HCT116 (cell line): ENCODE measurements around the gene RNF175. TPM values are rescaled to one million over a fixed set of nuclear protein-coding genes. Genes with fewer than 3 reads are reported as not detected.

Source experiments
- ATAC-seq: fragments of 200-7000 bp; cut with Tn5 transposase; 2 replicates; pipeline ENCODE4 v1.9.1; 2020; ENCODE audit warnings: mild to moderate bottlenecking, moderate library complexity
- BruUV-seq: library from RNA; stranded (reverse); fragments of 400-500 nt; replicated peaks from 2 replicates; lab custom pipeline; 2021; lab: Mats Ljungman, UMichigan
- CTCF ChIA-PET: fragments of 300-600 bp; sonication (Branson Sonifier 250); formaldehyde crosslinking; loops from one replicate; lab custom pipeline; 2021; ENCODE audit warnings: antibody characterized with exemption; lab: Charles Lee
- POLR2A ChIA-PET: fragments of 300-600, 350-600 bp; sonication (Branson Sonifier 250); formaldehyde crosslinking; loops from one replicate; lab custom pipeline; 2021; ENCODE audit warnings: antibody characterized with exemption; lab: Charles Lee
- RAD21 ChIA-PET, 2 experiments: fragments of 300-600 bp; sonication (Branson Sonifier 250); formaldehyde crosslinking; loops; one replicate each; lab custom pipeline; 2023; ENCODE audit warnings: low total read pairs in 2 of 2; ENCODE audit not compliant: uncharacterized antibody in 2 of 2, unreplicated experiment in 2 of 2, low non-redundant PET in 1 of 2; lab: Charles Lee
- DNase-seq: peaks from one replicate; pipeline ENCODE4 v3.0.0-alpha.2; 2010; ENCODE audit warnings: low read depth, low spot score
- H2AFZ ChIP-seq: fragments of 200-600 bp; shearing (Covaris generic), sonication (generic); 2 replicates; pipeline ENCODE4 v1.6.1; 2017; ENCODE audit warnings: low read depth, mixed run types, mixed read lengths, antibody characterized with exemption, low read length; ENCODE audit not compliant: poor library complexity, severe bottlenecking
- H3K27ac ChIP-seq: 2 replicates; pipeline ENCODE4 v1.5.1; 2012; ENCODE audit warnings: low read depth, low read length
- H3K27me3 ChIP-seq: fragments of 200-600 bp; sonication (generic); 2 replicates; pipeline ENCODE4 v1.6.1; 2016; ENCODE audit warnings: mixed run types, low read length, mixed read lengths; ENCODE audit not compliant: insufficient read depth
- H3K36me3 ChIP-seq, 2 experiments: fragments of 200-500 bp in 1 of 2; fragments of 200-600 bp in 1 of 2; sonication (Bioruptor generic) in 1 of 2; sonication (generic) in 1 of 2; 2 replicates each; pipeline versions ENCODE4 v1.5.1 to v1.6.1; 2014 to 2016; ENCODE audit warnings: low read length in 2 of 2, inconsistent platforms in 1 of 2, mixed read lengths in 1 of 2, mixed run types in 1 of 2; ENCODE audit not compliant: insufficient read depth in 2 of 2, control insufficient read depth in 1 of 2
- H3K4me1 ChIP-seq, 2 experiments: fragments of 200-600 bp in 1 of 2; sonication (generic) in 1 of 2; 2 replicates each; pipeline versions ENCODE4 v1.5.1 to v1.6.1; 2012 to 2017; ENCODE audit warnings: low read length in 2 of 2, inconsistent platforms in 1 of 2, mild to moderate bottlenecking in 1 of 2, mixed read lengths in 1 of 2, mixed run types in 1 of 2, moderate library complexity in 1 of 2; ENCODE audit not compliant: insufficient read depth in 2 of 2, control insufficient read depth in 1 of 2
- H3K4me2 ChIP-seq: fragments of 200-600 bp; sonication (generic); 2 replicates; pipeline ENCODE4 v1.6.1; 2017; ENCODE audit warnings: mixed run types, low read length, mixed read lengths
- H3K4me3 ChIP-seq, 2 experiments: fragments of 200-600 bp in 1 of 2; sonication (generic) in 1 of 2; replicated peaks in 1 of 2; 2 replicates each; pipeline ENCODE4 v1.5.1; 2011 to 2016; ENCODE audit warnings: low read length in 2 of 2, control low read depth in 1 of 2, low read depth in 1 of 2, mild to moderate bottlenecking in 1 of 2, mixed read lengths in 1 of 2, mixed run types in 1 of 2
- H3K79me2 ChIP-seq: fragments of 200-600 bp; sonication (generic); 2 replicates; pipeline ENCODE4 v1.6.1; 2017; ENCODE audit warnings: mild to moderate bottlenecking, mixed run types, low read length, moderate library complexity, mixed read lengths; ENCODE audit not compliant: insufficient read depth
- H3K9ac ChIP-seq: fragments of 200-600 bp; sonication (generic); 2 replicates; pipeline ENCODE4 v1.6.1; 2016; ENCODE audit warnings: low read length, mixed read lengths
- H3K9me2 ChIP-seq: fragments of 200-600 bp; sonication (generic), shearing (Covaris generic); 2 replicates; pipeline ENCODE4 v1.6.1; 2017; ENCODE audit warnings: mixed run types, mild to moderate bottlenecking, moderate library complexity; ENCODE audit not compliant: insufficient read depth
- H3K9me3 ChIP-seq, 2 experiments: fragments of 200-500 bp in 1 of 2; fragments of 200-600 bp in 1 of 2; sonication (Bioruptor generic) in 1 of 2; sonication (generic) in 1 of 2; 2 replicates each; pipeline ENCODE4 v1.6.1; 2014 to 2017; ENCODE audit warnings: low read length in 2 of 2, mixed read lengths in 2 of 2, inconsistent platforms in 1 of 2, low read depth in 1 of 2, mild to moderate bottlenecking in 1 of 2, mixed run types in 1 of 2, moderate library complexity in 1 of 2; ENCODE audit not compliant: control insufficient read depth in 1 of 2, insufficient read depth in 1 of 2
- H4K20me1 ChIP-seq: fragments of 200-600 bp; sonication (generic), shearing (Covaris generic); 2 replicates; pipeline ENCODE4 v1.6.1; 2017; ENCODE audit warnings: mixed run types, mild to moderate bottlenecking, moderate library complexity; ENCODE audit not compliant: insufficient read depth
- EGR1 ChIP-seq: IDR thresholded peaks from 2 replicates; pipeline ENCODE4 v1.6.1; 2012; ENCODE audit warnings: low read depth
- EZH2phosphoT487 ChIP-seq: fragments of 200-600 bp; IDR thresholded peaks from 2 replicates; pipeline ENCODE4 v1.6.1; 2018; ENCODE audit warnings: antibody characterized with exemption, borderline replicate concordance
- FOSL1 ChIP-seq: IDR thresholded peaks from 2 replicates; pipeline ENCODE4 v1.6.1; 2012; ENCODE audit warnings: low read depth
- RAD21 ChIP-seq: IDR thresholded peaks from 2 replicates; pipeline ENCODE4 v1.6.1; 2012; ENCODE audit warnings: low read depth, mild to moderate bottlenecking
- SRF ChIP-seq: IDR thresholded peaks from 2 replicates; pipeline ENCODE4 v1.6.1; 2012; ENCODE audit warnings: low read depth
- YY1 ChIP-seq: IDR thresholded peaks from 2 replicates; pipeline ENCODE4 v1.6.1; 2011; ENCODE audit warnings: low read length, low read depth, moderate library complexity, mild to moderate bottlenecking; ENCODE audit not compliant: insufficient replicate concordance; ENCODE audit errors: extremely low read depth
- ZFX ChIP-seq: fragments of 450-650 bp; IDR thresholded peaks from 2 replicates; pipeline ENCODE4 v1.6.1; 2017
- intact Hi-C: fragments of 100-400 bp; cut with micrococcal nuclease; formaldehyde crosslinking; loops from 2 replicates; pipeline ENCODE4 v1.10.0; 2022
- total RNA-seq: library from RNA; stranded (reverse); gene quantifications from one replicate; pipeline ENCODE4 v1.2.1, GENCODE V29; 2021; ENCODE audit not compliant: unreplicated experiment

RNF175 gene
- total RNA-seq, 1 experiment from 2014 or later, result not detected

GRCh38 chr4:153765894-153766293 lies 6.1 kb upstream of the RNF175 start:
- POLR2A ChIA-PET, result no interaction called here
- intact Hi-C loops, result no loop called here
- BruUV-seq, result no TSS peak
- H3K27ac ChIP-seq, result no peak overlapping the region
- no peaks in the 10 kb centered on the region for H3K36me3 ChIP-seq
- CTCF ChIA-PET, result interaction anchor here (2.8 kb wide), 1 partner anchor 16 kb away, joined by 11 read pairs; no protein-coding TSS in a partner anchor
- H3K9ac ChIP-seq, result no peak overlapping the region
- H3K27me3 ChIP-seq, result no peaks in the 10 kb centered on the region
- no peaks in the 10 kb centered on the region for H3K4me1 ChIP-seq
- no peaks in the 10 kb centered on the region for H4K20me1 ChIP-seq
- no peaks in the 10 kb centered on the region for H3K9me2 ChIP-seq
- no peaks in the 10 kb centered on the region for H3K9me3 ChIP-seq
- ATAC-seq (no peak), DNase-seq (no peak)
- H2AFZ ChIP-seq, result no peak overlapping the region
- H3K79me2 ChIP-seq, result no peaks in the 10 kb centered on the region
- TF ChIP-seq YY1 (no peak), FOSL1 (no peak)
- RAD21 ChIA-PET, result no interaction called here
- H3K4me2 ChIP-seq, result no peak overlapping the region
- H3K4me3 ChIP-seq, result no peak overlapping the region

GRCh38 chr4:153764601-153765368 lies 5.0 kb upstream of the RNF175 start:
- H4K20me1 ChIP-seq, result no peaks in the 10 kb centered on the region
- TF ChIP-seq EGR1 (no peak), ZFX (no peak), EZH2phosphoT487 (no peak), SRF (no peak), RAD21 (no peak)
- no peaks in the 10 kb centered on the region for H3K9me2 ChIP-seq
- H3K4me1 ChIP-seq, result no peaks in the 10 kb centered on the region
- no peak overlapping the region for H3K4me3 ChIP-seq
- CTCF ChIA-PET, result interaction anchor here (2.8 kb wide), 1 partner anchor 15 kb away, joined by 11 read pairs; no protein-coding TSS in a partner anchor
- no peaks in the 10 kb centered on the region for H3K79me2 ChIP-seq
- no peak overlapping the region for H3K9ac ChIP-seq
- no peak overlapping the region for H2AFZ ChIP-seq
- H3K27ac ChIP-seq, result no peak overlapping the region
- no peak overlapping the region for H3K4me2 ChIP-seq
- POLR2A ChIA-PET, result no interaction called here
- no TSS peak for BruUV-seq
- H3K9me3 ChIP-seq, result no peaks in the 10 kb centered on the region
- no peaks in the 10 kb centered on the region for H3K27me3 ChIP-seq
- intact Hi-C loops, result no loop called here
- H3K36me3 ChIP-seq, result no peaks in the 10 kb centered on the region
- ATAC-seq (no peak), DNase-seq (no peak)
- RAD21 ChIA-PET, result no interaction called here
